Esophagus muscularis mucosa (tissue), 4 donors: Measurements from ENCODE around the gene AFAP1. TPM values are rescaled to one million over a fixed set of nuclear protein-coding genes. Genes with fewer than 3 reads are reported as not detected.

Experiments used
- DNase-seq: peaks from one replicate; pipeline ENCODE4 v3.0.0-alpha.2; 2017; ENCODE audit errors: extremely low spot score
- H3K27ac ChIP-seq, 4 donors: fragments of 200-600 bp; sonication (generic); replicated peaks in 1 of 4; 1 replicate in 3 of 4; 2 replicates in 1 of 4; pipeline ENCODE4 v1.5.1; 2016 to 2019; ENCODE audit warnings: mild to moderate bottlenecking in 1 of 4
- H3K27me3 ChIP-seq, 4 donors: fragments of 200-600 bp; sonication (generic); one replicate each; pipeline versions ENCODE4 v1.5.1 to v1.6.0; 2016 to 2019
- H3K36me3 ChIP-seq, 4 donors: fragments of 200-600 bp; sonication (generic); one replicate each; pipeline ENCODE4 v1.5.1; 2016 to 2019
- H3K4me1 ChIP-seq, 4 donors: fragments of 200-600 bp; sonication (generic); one replicate each; pipeline ENCODE4 v1.5.1; 2016 to 2019
- H3K4me3 ChIP-seq, 4 donors: fragments of 200-600 bp; sonication (generic); 1 replicate in 2 of 4; 2 replicates in 2 of 4; pipeline ENCODE4 v1.5.1; 2016 to 2019; ENCODE audit warnings: mild to moderate bottlenecking in 4 of 4, moderate library complexity in 1 of 4
- H3K9me3 ChIP-seq, 4 donors: fragments of 200-600 bp; sonication (generic); 1 replicate in 3 of 4; 2 replicates in 1 of 4; pipeline ENCODE4 v1.5.1; 2016 to 2019
- CTCF ChIP-seq, 3 experiments: fragments of 200-600 bp in 2 of 3; fragments of 450-650 bp in 1 of 3; sonication (generic) in 2 of 3; IDR thresholded peaks; one replicate each; pipeline ENCODE4 v1.5.1; 2017 to 2019; ENCODE audit warnings: antibody characterized with exemption in 3 of 3, mild to moderate bottlenecking in 2 of 3, moderate library complexity in 1 of 3
- EP300 ChIP-seq: sonication (generic); formaldehyde crosslinking; IDR thresholded peaks from one replicate; pipeline ENCODE4 v1.6.1; 2017; ENCODE audit warnings: antibody characterized with exemption
- POLR2A ChIP-seq: fragments of 450-650 bp; IDR thresholded peaks from one replicate; pipeline ENCODE4 v1.6.1; 2017; ENCODE audit warnings: antibody characterized with exemption, moderate library complexity, mild to moderate bottlenecking, low read depth
- POLR2AphosphoS5 ChIP-seq, 2 donors: sonication (generic); formaldehyde crosslinking; IDR thresholded peaks; one replicate each; pipeline ENCODE4 v1.6.1; 2017; ENCODE audit warnings: antibody characterized with exemption in 2 of 2
- WGBS: methylation state at CpG from one replicate; pipeline ENCODE4 v1.1.5; 2018; 5-methylcytosine and 5-hydroxymethylcytosine counted together
- intact Hi-C: fragments of 100-400 bp; cut with DNase I; formaldehyde crosslinking; loops from one replicate; pipeline ENCODE4 v1.15.1; 2023
- total RNA-seq, 4 donors: library from RNA; depleted of rRNA; stranded (reverse); fragments of >200 nt; gene quantifications; one replicate each; pipeline versions ENCODE4 v1.1.0 to v1.2.1, GENCODE V29; 2016

AFAP1 gene
- total RNA-seq, 4 donors from 2014 or later: 37.8 to 71.3 (median 50.9) TPM

- WGBS: 79% methylated on average over 9 of the region's 9 CpGs
- Histone ChIP-seq H3K27ac (peak overlapping the region in 2 of 4 donors; percentile 19 to 76), H3K4me3 (no peak overlapping the region), H3K9me3 (no peaks in the 10 kb centered on the region), H3K4me1 (peaks cover 30 to 75% (median 67%) of the 10 kb centered on the region in 4 donors), H3K36me3 (peaks cover 3 to 41% (median 12%) of the 10 kb centered on the region in 4 donors), H3K27me3 (no peaks in the 10 kb centered on the region)
- intact Hi-C loops: no loop called here
- no peak for TF ChIP-seq POLR2AphosphoS5 (IDR thresholded peaks at IDR 0.05)
- TF ChIP-seq EP300: no peak
- TF ChIP-seq CTCF (IDR thresholded peaks at IDR 0.05): no peak
- no peak for TF ChIP-seq POLR2A
- no peak for DNase-seq
Measured at GRCh38 chr4:7854216-7854615, 85.4 kb downstream of the AFAP1 start.

GRCh38 chr4:7853271-7853670 is 86.4 kb downstream of the AFAP1 start:
- Histone ChIP-seq H3K4me3 (no peak overlapping the region), H3K27me3 (no peaks in the 10 kb centered on the region), H3K4me1 (peaks cover 25 to 74% (median 66%) of the 10 kb centered on the region in 4 donors), H3K9me3 (no peaks in the 10 kb centered on the region), H3K27ac (peak overlapping the region in 2 of 4 donors; percentile 33 to 63), H3K36me3 (peaks cover 3 to 41% (median 12%) of the 10 kb centered on the region in 4 donors)
- intact Hi-C loops: no loop called here
- no peak for DNase-seq
- TF ChIP-seq POLR2AphosphoS5 (IDR thresholded peaks at IDR 0.05) (no peak), CTCF (IDR thresholded peaks at IDR 0.05) (no peak), POLR2A (no peak), EP300 (no peak)
- WGBS: 92% methylated on average over 11 of the region's 11 CpGs

GRCh38 chr4:7852568-7853185 is 87.0 kb downstream of the AFAP1 start:
- no peaks in the 10 kb centered on the region for H3K27me3 ChIP-seq

GRCh38 chr4:7850489-7850888 is 89.2 kb downstream of the AFAP1 start:
- no peak overlapping the region for H3K4me3 ChIP-seq
- no peaks in the 10 kb centered on the region for H3K9me3 ChIP-seq
- intact Hi-C loops: no loop called here
- TF ChIP-seq EP300 (no peak), POLR2A (no peak), CTCF (IDR thresholded peaks at IDR 0.05) (no peak), POLR2AphosphoS5 (IDR thresholded peaks at IDR 0.05) (no peak)
- H3K4me1 ChIP-seq: peaks cover 7 to 62% (median 52%) of the 10 kb centered on the region in 4 donors
- 85% methylated on average over 11 of the region's 11 CpGs for WGBS
- no peak overlapping the region for H3K27ac ChIP-seq
- DNase-seq: no peak
- peaks cover 3 to 41% (median 12%) of the 10 kb centered on the region in 4 donors for H3K36me3 ChIP-seq
- no peaks in the 10 kb centered on the region for H3K27me3 ChIP-seq

More at GRCh38 chr4:7852568-7853185, 87.0 kb downstream of the AFAP1 start:
- Histone ChIP-seq H3K9me3 (no peaks in the 10 kb centered on the region), H3K36me3 (peaks cover 3 to 41% (median 12%) of the 10 kb centered on the region in 4 donors), H3K27ac (peak overlapping the region in 3 of 4 donors; percentile 33 to 63 (median 35)), H3K4me1 (peaks cover 19 to 68% (median 62%) of the 10 kb centered on the region in 4 donors), H3K4me3 (no peak overlapping the region)
- no peak for DNase-seq
- WGBS: 85% methylated on average over 12 of the region's 12 CpGs
- intact Hi-C loops: no loop called here
- TF ChIP-seq CTCF (IDR thresholded peaks at IDR 0.05): no peak
- TF ChIP-seq POLR2AphosphoS5 (IDR thresholded peaks at IDR 0.05): peak in 1 of 2 donors; percentile 9
- TF ChIP-seq POLR2A: no peak
- TF ChIP-seq EP300: no peak

GRCh38 chr4:7847206-7847605 is 92.5 kb downstream of the AFAP1 start:
- WGBS: 87% methylated on average over 6 of the region's 6 CpGs
- peaks cover 15 to 66% (median 60%) of the 10 kb centered on the region in 4 donors for H3K4me1 ChIP-seq
- intact Hi-C loops: no loop called here
- no peak overlapping the region for H3K4me3 ChIP-seq
- no peak overlapping the region for H3K27ac ChIP-seq
- DNase-seq: no peak
- no peaks in the 10 kb centered on the region for H3K9me3 ChIP-seq
- peaks cover 0 to 17% (median 1%) of the 10 kb centered on the region in 4 donors for H3K36me3 ChIP-seq
- no peaks in the 10 kb centered on the region for H3K27me3 ChIP-seq
- TF ChIP-seq EP300: no peak
- TF ChIP-seq CTCF (IDR thresholded peaks at IDR 0.05): no peak
- no peak for TF ChIP-seq POLR2A
- TF ChIP-seq POLR2AphosphoS5 (IDR thresholded peaks at IDR 0.05): no peak
